HG02938 (cell line): ENCODE data around the gene CNN3.

Experiments used
- ATAC-seq: cut with Tn5 transposase; IDR thresholded peaks from one replicate; pipeline ENCODE4 v1.9.1; 2021; ENCODE audit warnings: mild to moderate bottlenecking, moderate library complexity; ENCODE audit not compliant: unreplicated experiment

The CNN3 gene

DNA sequence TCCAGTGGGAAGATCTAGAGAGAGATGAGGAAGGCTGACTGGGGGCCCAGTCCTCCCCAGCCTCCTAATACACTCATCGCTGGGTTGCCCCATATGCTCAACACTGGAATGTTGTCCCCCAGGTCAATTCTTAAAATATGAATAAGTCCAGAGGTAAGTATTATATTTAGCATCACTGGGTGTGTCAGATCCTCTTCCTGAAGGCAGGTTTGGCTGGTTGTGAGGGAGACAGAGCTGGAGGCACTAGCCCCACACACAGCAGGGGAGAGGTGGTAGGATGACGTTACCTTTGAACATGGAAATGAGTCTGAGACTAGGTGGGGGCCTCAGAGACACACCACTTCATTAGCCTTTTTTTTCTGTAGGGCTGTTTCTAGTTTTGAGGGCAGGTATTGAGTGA, 64.2 kb downstream of the CNN3 start:
- no peak for ATAC-seq

- ATAC-seq, result no peak
Observed at GRCh38 chr1:94859174-94859573, 67.7 kb downstream of the CNN3 start.

DNA sequence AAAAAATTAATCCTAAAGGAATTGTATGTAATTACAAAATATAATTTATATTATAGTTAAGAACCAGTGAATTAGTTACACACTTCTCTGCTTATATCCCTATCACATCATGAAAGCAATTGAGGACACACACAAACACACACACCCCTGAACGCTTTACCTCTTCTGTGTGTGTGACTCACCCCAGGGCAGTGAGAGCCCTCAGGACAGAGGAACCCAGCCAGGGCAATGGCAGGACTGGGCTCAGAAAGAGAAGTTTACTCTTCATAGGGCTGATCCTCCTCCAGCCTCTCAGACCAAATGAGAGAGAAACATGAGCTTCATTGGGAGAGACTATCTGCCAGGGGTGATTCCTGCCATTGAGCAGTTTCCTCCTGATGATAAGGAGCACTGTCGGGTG, 68.6 kb downstream of the CNN3 start:
- ATAC-seq, result no peak

GRCh38 chr1:94856868-94857267, 70.0 kb downstream of the CNN3 start:
- no peak for ATAC-seq

- ATAC-seq, result no peak
Observed at GRCh38 chr1:94856004-94856403, 70.9 kb downstream of the CNN3 start.

- no peak for ATAC-seq
Observed at GRCh38 chr1:94855307-94855700, 71.6 kb downstream of the CNN3 start.

DNA sequence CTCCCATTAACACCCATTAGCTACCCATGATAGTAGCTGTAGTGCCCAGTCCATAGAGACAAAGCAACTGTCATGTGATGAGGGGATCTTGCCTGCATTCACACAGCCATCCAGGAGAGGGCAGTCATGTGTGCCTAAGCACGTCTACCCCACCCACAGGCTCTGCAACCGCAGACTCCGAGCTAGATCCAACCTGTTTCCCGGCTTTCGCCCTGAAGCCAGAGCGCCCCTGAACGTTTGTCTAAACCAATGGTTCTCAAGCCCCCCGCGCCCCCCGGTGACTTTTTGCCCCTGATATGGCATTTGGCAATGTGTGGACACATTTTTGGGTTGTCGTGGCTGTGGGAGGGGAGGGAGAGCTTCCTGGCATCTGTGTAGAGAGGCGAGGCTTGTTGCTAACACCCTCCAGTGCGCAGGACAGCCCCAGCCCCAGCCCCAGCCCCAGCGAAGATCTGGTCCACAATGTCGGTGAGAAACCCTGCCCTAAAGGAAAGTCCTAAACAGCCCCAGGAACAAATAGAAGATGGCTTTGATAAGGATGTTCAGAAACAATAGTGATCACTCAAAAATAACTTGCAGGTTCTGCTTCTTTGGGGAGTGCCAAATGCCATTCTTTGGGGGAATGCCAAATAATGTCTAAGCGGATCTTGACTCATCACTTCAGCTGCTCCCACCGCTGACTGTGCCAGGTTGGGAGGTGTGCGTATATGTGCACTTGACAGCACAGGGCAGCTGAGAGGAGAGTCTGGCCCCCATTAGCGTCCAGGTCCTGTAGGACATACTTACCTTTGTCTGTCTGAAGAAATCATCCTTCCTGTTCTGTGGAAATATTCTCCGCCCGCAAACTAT, 72.2 kb downstream of the CNN3 start:
- peak; percentile 100 for ATAC-seq

GRCh38 chr1:94852788-94853187, 74.1 kb downstream of the CNN3 start:
- ATAC-seq, result no peak

GRCh38 chr1:94851571-94851970, 75.3 kb downstream of the CNN3 start:
- ATAC-seq, result no peak
